ENCODE results near the gene ADCYAP1R1.

Gene ADCYAP1R1

DNA sequence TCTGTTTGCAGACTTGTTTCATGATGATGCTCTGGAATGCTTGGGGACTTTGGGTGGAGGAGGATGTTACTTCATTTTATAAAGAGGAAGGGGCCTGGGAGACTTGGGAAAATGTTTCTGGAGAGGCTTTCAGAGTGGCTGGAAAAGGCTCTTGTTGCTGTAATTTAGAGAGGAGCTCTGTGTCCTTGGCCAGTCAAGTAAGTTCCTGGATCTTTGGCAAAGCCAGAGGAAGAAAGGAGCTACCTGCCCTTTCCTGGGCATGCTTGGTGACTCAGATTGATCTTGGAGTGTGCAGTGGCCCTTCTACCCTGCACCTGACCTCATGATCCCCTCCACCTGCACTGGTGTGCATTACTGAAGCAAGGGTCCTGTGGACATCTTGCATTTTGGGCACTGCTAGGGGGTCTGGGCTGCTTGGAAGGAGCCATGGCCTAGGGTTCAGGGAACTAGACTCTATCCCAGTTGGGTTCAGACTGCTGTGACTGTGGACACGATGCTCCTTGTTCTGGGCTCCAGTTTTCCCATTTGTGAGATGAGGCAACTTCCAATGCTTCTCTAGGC lies 56.1 kb downstream of the ADCYAP1R1 start:
- TF ChIP-seq TEAD4 (IDR thresholded peaks at IDR 0.05) (no peak), TCF12 (IDR thresholded peaks at IDR 0.05; ENCODE audit: low read depth) (no peak), NFIC (IDR thresholded peaks at IDR 0.05) (no peak)

DNA sequence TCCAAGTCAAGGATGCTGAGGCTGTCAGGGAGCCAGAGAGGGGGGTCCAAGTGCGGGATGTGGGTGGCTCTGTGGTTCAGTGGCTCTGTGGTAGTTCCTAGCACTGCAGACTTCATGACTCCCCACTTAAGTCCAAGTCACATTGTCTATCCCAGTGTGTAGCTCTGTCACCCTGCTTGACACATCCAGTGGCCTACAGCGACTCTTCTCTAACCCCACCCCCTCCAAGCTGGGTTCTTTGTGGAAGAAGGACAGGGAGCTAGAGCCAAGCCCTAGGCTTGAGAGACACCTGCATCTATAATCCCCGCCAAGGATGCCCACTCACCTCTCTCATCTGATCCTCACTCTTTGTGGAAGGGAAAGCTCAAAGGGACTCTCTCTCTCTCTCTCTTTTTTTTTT lies 57.6 kb downstream of the ADCYAP1R1 start:
- TF ChIP-seq CREB1 (IDR thresholded peaks at IDR 0.05; ENCODE audit: low read depth), result no peak
- TF ChIP-seq EGR1 (IDR thresholded peaks at IDR 0.05), result no peak
- no peak for TF ChIP-seq FOXM1 (IDR thresholded peaks at IDR 0.05; ENCODE audit: borderline replicate concordance, low read depth)

DNA sequence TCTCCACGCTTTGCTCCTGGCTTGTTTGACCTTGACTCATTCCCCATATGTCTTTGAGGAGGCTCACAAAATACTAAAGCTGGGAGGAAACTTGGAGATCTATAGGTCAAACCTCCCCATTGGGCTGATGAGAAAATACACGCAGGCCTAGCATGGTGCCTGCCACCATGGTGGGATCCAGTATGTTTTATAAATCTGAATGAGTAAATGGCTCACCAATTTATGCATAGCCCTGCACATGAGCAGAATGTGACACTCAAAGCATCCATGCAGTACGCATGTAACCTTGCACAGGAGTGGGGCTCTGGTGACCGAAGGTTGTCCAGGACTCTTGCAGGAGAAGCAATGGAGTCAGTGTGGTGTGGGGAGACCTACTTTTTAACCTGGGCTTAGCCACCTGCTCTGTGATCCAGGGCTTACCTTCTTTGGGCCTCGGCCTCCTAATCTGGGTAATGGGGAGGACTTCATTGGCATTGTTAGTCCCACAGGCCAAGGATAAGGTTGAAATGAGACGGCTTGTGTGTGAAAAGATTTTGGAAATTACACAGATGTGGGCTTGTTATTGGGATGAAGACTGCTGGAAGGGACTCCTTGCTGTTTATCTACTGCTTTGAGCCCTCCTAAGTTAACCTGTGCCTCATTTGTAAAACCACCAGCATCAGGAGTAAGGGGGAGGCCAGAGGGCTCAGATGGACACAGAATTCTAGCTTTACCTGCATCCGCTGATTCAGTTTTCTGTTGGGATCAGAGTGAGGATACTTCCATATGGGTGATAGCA lies 58.4 kb downstream of the ADCYAP1R1 start:
- TF ChIP-seq CEBPB (IDR thresholded peaks at IDR 0.05) (no peak), FOXM1 (IDR thresholded peaks at IDR 0.05; ENCODE audit: borderline replicate concordance, low read depth) (no peak), EGR1 (IDR thresholded peaks at IDR 0.05) (no peak), NFIC (IDR thresholded peaks at IDR 0.05) (no peak), EP300 (IDR thresholded peaks at IDR 0.05; ENCODE audit: borderline replicate concordance) (no peak), RAD21 (IDR thresholded peaks at IDR 0.05; ENCODE audit: low read depth) (no peak), CREB1 (IDR thresholded peaks at IDR 0.05; ENCODE audit: low read depth) (no peak)
- TF ChIP-seq, protein P1, sequence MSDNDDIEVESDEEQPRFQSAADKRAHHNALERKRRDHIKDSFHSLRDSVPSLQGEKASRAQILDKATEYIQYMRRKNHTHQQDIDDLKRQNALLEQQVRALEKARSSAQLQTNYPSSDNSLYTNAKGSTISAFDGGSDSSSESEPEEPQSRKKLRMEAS (IDR thresholded peaks at IDR 0.05), result no peak
- TF ChIP-seq, protein P2, sequence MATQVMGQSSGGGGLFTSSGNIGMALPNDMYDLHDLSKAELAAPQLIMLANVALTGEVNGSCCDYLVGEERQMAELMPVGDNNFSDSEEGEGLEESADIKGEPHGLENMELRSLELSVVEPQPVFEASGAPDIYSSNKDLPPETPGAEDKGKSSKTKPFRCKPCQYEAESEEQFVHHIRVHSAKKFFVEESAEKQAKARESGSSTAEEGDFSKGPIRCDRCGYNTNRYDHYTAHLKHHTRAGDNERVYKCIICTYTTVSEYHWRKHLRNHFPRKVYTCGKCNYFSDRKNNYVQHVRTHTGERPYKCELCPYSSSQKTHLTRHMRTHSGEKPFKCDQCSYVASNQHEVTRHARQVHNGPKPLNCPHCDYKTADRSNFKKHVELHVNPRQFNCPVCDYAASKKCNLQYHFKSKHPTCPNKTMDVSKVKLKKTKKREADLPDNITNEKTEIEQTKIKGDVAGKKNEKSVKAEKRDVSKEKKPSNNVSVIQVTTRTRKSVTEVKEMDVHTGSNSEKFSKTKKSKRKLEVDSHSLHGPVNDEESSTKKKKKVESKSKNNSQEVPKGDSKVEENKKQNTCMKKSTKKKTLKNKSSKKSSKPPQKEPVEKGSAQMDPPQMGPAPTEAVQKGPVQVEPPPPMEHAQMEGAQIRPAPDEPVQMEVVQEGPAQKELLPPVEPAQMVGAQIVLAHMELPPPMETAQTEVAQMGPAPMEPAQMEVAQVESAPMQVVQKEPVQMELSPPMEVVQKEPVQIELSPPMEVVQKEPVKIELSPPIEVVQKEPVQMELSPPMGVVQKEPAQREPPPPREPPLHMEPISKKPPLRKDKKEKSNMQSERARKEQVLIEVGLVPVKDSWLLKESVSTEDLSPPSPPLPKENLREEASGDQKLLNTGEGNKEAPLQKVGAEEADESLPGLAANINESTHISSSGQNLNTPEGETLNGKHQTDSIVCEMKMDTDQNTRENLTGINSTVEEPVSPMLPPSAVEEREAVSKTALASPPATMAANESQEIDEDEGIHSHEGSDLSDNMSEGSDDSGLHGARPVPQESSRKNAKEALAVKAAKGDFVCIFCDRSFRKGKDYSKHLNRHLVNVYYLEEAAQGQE (IDR thresholded peaks at IDR 0.05; ENCODE audit: low read depth), result no peak
- TF ChIP-seq, protein P3, sequence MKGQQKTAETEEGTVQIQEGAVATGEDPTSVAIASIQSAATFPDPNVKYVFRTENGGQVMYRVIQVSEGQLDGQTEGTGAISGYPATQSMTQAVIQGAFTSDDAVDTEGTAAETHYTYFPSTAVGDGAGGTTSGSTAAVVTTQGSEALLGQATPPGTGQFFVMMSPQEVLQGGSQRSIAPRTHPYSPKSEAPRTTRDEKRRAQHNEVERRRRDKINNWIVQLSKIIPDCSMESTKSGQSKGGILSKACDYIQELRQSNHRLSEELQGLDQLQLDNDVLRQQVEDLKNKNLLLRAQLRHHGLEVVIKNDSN (IDR thresholded peaks at IDR 0.05), result no peak

DNA sequence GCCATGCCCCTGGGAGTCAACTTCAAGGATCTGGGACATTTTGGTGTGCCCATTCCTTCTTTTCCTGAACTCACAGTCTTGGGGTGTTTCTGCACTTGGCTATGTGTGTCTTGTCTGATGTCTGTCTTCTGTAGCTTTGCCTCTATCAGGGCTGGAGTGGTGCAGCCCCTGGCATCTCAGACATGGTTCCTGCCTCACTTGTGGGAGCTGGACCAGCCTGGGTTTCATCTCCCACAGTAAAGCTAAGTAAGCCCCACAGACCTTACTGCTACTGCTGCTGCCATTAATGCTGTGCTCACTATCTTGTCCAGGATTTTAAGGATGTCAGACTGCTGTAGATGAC lies 59.0 kb downstream of the ADCYAP1R1 start:
- TF ChIP-seq CEBPB (IDR thresholded peaks at IDR 0.05), result no peak
- TF ChIP-seq FOXM1 (IDR thresholded peaks at IDR 0.05; ENCODE audit: borderline replicate concordance, low read depth), result no peak
- TF ChIP-seq, protein P1 (IDR thresholded peaks at IDR 0.05), result no peak
- TF ChIP-seq, protein P2 (IDR thresholded peaks at IDR 0.05; ENCODE audit: low read depth), result no peak
- TF ChIP-seq NFIC (IDR thresholded peaks at IDR 0.05), result no peak
- no peak for TF ChIP-seq TAF1 (IDR thresholded peaks at IDR 0.05; ENCODE audit: low read depth)
- no peak for TF ChIP-seq YY1 (IDR thresholded peaks at IDR 0.05; ENCODE audit: low read depth)
- no peak for TF ChIP-seq CREB1 (IDR thresholded peaks at IDR 0.05; ENCODE audit: low read depth)
- no peak for TF ChIP-seq EGR1 (IDR thresholded peaks at IDR 0.05)
- no peak for TF ChIP-seq TEAD4 (IDR thresholded peaks at IDR 0.05)
- TF ChIP-seq, protein P3 (IDR thresholded peaks at IDR 0.05), result no peak
- no peak for TF ChIP-seq ZBTB7A (IDR thresholded peaks at IDR 0.05; ENCODE audit: low read depth)
- TF ChIP-seq EP300 (IDR thresholded peaks at IDR 0.05; ENCODE audit: borderline replicate concordance), result no peak

DNA sequence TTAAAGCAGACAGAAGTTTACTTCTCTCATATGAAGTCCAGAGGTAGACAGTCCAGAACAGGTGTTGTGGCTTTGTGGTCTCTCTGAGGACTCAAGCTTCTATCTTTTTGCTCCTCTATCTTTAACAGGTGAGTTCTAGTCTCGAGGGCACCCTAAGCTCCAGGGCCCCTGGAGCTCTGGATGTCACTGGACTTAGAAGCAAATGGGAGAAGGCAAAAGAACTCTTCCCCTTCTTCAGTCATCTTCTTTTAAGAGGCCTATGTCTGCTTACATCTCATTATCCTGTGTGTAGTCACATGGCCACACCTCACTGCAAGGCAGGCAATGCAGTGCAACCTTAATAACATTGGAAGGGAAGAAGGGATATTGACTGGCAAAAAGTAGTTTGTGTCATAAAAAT lies 61.6 kb downstream of the ADCYAP1R1 start:
- TF ChIP-seq FOXM1 (IDR thresholded peaks at IDR 0.05; ENCODE audit: borderline replicate concordance, low read depth) (no peak), YY1 (IDR thresholded peaks at IDR 0.05; ENCODE audit: low read depth) (no peak), EGR1 (IDR thresholded peaks at IDR 0.05) (no peak), TCF12 (IDR thresholded peaks at IDR 0.05; ENCODE audit: low read depth) (no peak), NFIC (IDR thresholded peaks at IDR 0.05) (no peak), RAD21 (IDR thresholded peaks at IDR 0.05; ENCODE audit: low read depth) (no peak), TEAD4 (IDR thresholded peaks at IDR 0.05) (no peak), CEBPB (IDR thresholded peaks at IDR 0.05) (no peak), ZBTB7A (IDR thresholded peaks at IDR 0.05; ENCODE audit: low read depth) (no peak), CREB1 (IDR thresholded peaks at IDR 0.05; ENCODE audit: low read depth) (no peak), EP300 (IDR thresholded peaks at IDR 0.05; ENCODE audit: borderline replicate concordance) (no peak), TAF1 (IDR thresholded peaks at IDR 0.05; ENCODE audit: low read depth) (no peak)
- TF ChIP-seq, protein P1 (IDR thresholded peaks at IDR 0.05), result no peak
- TF ChIP-seq, protein P3 (IDR thresholded peaks at IDR 0.05), result no peak
- TF ChIP-seq, protein P2 (IDR thresholded peaks at IDR 0.05; ENCODE audit: low read depth), result no peak
